Lung (tissue), 12 donors: Measurements from ENCODE around the gene KRTAP9-2. TPM values are rescaled to one million over a fixed set of nuclear protein-coding genes. Genes with fewer than 3 reads are reported as not detected.

ENCODE experiments used
- ATAC-seq: fragments of 200-7000 bp; cut with Tn5 transposase; one replicate; pipeline ENCODE4 v1.9.1; 2020; ENCODE audit warnings: moderate number of reproducible peaks; ENCODE audit not compliant: insufficient read depth, low FRiP score
- DNase-seq, 3 donors: peaks; one replicate each; pipeline ENCODE4 v3.0.0-alpha.2; 2013 to 2017
- H3K27ac ChIP-seq, 2 donors: one replicate each; pipeline ENCODE4 v1.5.1; 2013; ENCODE audit warnings: mild to moderate bottlenecking in 2 of 2, moderate library complexity in 2 of 2, control low read depth in 1 of 2, inconsistent platforms in 1 of 2, low read depth in 1 of 2, low read length in 1 of 2
- H3K27me3 ChIP-seq, 3 donors: one replicate each; pipeline ENCODE4 v1.5.1; 2013; ENCODE audit warnings: low read length in 2 of 3; ENCODE audit not compliant: control insufficient read depth in 3 of 3, insufficient read depth in 3 of 3
- H3K36me3 ChIP-seq, 4 donors: one replicate each; pipeline ENCODE4 v1.5.1; 2013; ENCODE audit warnings: low read length in 4 of 4, mild to moderate bottlenecking in 1 of 4, moderate library complexity in 1 of 4; ENCODE audit not compliant: control insufficient read depth in 4 of 4, insufficient read depth in 4 of 4
- H3K4me1 ChIP-seq, 5 donors: one replicate each; pipeline ENCODE4 v1.5.1; 2013; ENCODE audit warnings: low read length in 5 of 5, mild to moderate bottlenecking in 2 of 5, moderate library complexity in 1 of 5; ENCODE audit not compliant: control insufficient read depth in 5 of 5, insufficient read depth in 5 of 5
- H3K4me3 ChIP-seq: one replicate; pipeline ENCODE4 v1.5.1; 2013; ENCODE audit warnings: mild to moderate bottlenecking, control low read depth, moderate library complexity
- H3K9ac ChIP-seq, 2 donors: one replicate each; pipeline ENCODE4 v1.5.1; 2013; ENCODE audit warnings: low read length in 2 of 2, control low read depth in 1 of 2; ENCODE audit not compliant: insufficient read depth in 1 of 2
- H3K9me3 ChIP-seq, 4 donors: one replicate each; pipeline ENCODE4 v1.5.1; 2013; ENCODE audit warnings: low read length in 3 of 4, mild to moderate bottlenecking in 1 of 4, moderate library complexity in 1 of 4; ENCODE audit not compliant: control insufficient read depth in 4 of 4, insufficient read depth in 3 of 4
- CTCF ChIP-seq: IDR thresholded peaks from 2 replicates; pipeline ENCODE4 v1.5.1; 2012; ENCODE audit warnings: mild to moderate bottlenecking; ENCODE audit errors: control extremely low read depth, extremely low read depth
- WGBS, 2 donors: extraction: QIAGEN DNeasy Blood & Tissue Kit; methylation state at CpG; one replicate each; pipeline ENCODE4 v1.1.7; 2013; 5-methylcytosine and 5-hydroxymethylcytosine counted together
- polyA plus RNA-seq, 2 donors: library from polyadenylated mRNA; stranded (reverse); fragments of 200-250 nt; gene quantifications; one replicate each; pipeline ENCODE4 v1.2.1, GENCODE V29; 2013
- total RNA-seq, 2 donors: library from RNA; depleted of rRNA in 1 of 2; stranded (reverse); fragments of >200 nt in 1 of 2; gene quantifications; one replicate each; pipeline ENCODE4 v1.2.1, GENCODE V29; 2014 to 2021
- donor health status: control.
- donor health status: control.
- donor health status: Bipolar disorder and iron deficiency.
- donor health status: healthy.
- donor health status: DM: yes; HTN: yes; CAD: no.

The KRTAP9-2 gene
- total and polyA plus RNA-seq, 4 donors = not detected

- H3K9me3 ChIP-seq = peaks cover 0 to 5% (median 1%) of the 10 kb centered on the region in 4 donors
- H3K9ac ChIP-seq = no peak overlapping the region
Observed at GRCh38 chr17:41215681-41216080, 10.8 kb upstream of the KRTAP9-2 start.

GRCh38 chr17:41223821-41224220, 2.6 kb upstream of the KRTAP9-2 start:
- no peak overlapping the region for H3K9ac ChIP-seq
- peaks cover 0 to 4% (median 0%) of the 10 kb centered on the region in 4 donors for H3K9me3 ChIP-seq
- DNase-seq = no peak
- 54 to 80% methylated on average over 2 of the region's 2 CpGs for WGBS, 2 donors
- no peak for TF ChIP-seq CTCF
- H3K36me3 ChIP-seq = no peaks in the 10 kb centered on the region
- H3K4me3 ChIP-seq = no peak overlapping the region
- peaks cover 0 to 5% (median 0%) of the 10 kb centered on the region in 3 donors for H3K27me3 ChIP-seq
- no peak for ATAC-seq
- no peak overlapping the region for H3K27ac ChIP-seq
- H3K4me1 ChIP-seq = no peaks in the 10 kb centered on the region

More at GRCh38 chr17:41215681-41216080, 10.8 kb upstream of the KRTAP9-2 start:
- ATAC-seq = no peak
- H3K4me1 ChIP-seq = no peaks in the 10 kb centered on the region
- H3K36me3 ChIP-seq = no peaks in the 10 kb centered on the region
- no peak for DNase-seq
- H3K27ac ChIP-seq = no peak overlapping the region
- H3K4me3 ChIP-seq = no peak overlapping the region
- TF ChIP-seq CTCF = no peak
- no peaks in the 10 kb centered on the region for H3K27me3 ChIP-seq
- 75 to 86% methylated on average over 1 of the region's 1 CpG for WGBS, 2 donors

- TF ChIP-seq CTCF = no peak
- Histone ChIP-seq H3K27ac (no peak overlapping the region), H3K36me3 (no peaks in the 10 kb centered on the region), H3K4me1 (no peaks in the 10 kb centered on the region), H3K27me3 (peaks cover 0 to 10% (median 0%) of the 10 kb centered on the region in 3 donors), H3K9ac (no peak overlapping the region), H3K9me3 (peaks cover 0 to 2% (median 0%) of the 10 kb centered on the region in 4 donors), H3K4me3 (no peak overlapping the region)
- DNase-seq (no peak), ATAC-seq (no peak)
- whole genome bisulfite sequencing, 2 donors = 87 to 94% methylated on average over 6 of the region's 6 CpGs
Observed at GRCh38 chr17:41226051-41226450, 397 bp upstream of the KRTAP9-2 start.

GRCh38 chr17:41230094-41230493, 3.6 kb downstream of the KRTAP9-2 start:
- Histone ChIP-seq H3K4me1 (no peaks in the 10 kb centered on the region), H3K9me3 (peaks cover 0 to 2% (median 0%) of the 10 kb centered on the region in 4 donors), H3K9ac (no peak overlapping the region), H3K4me3 (no peak overlapping the region), H3K36me3 (no peaks in the 10 kb centered on the region), H3K27me3 (peaks cover 0 to 10% (median 0%) of the 10 kb centered on the region in 3 donors), H3K27ac (no peak overlapping the region)
- ATAC-seq (no peak), DNase-seq (no peak)
- no peak for TF ChIP-seq CTCF
